ENCODE data around the gene DDX55.

DNA sequence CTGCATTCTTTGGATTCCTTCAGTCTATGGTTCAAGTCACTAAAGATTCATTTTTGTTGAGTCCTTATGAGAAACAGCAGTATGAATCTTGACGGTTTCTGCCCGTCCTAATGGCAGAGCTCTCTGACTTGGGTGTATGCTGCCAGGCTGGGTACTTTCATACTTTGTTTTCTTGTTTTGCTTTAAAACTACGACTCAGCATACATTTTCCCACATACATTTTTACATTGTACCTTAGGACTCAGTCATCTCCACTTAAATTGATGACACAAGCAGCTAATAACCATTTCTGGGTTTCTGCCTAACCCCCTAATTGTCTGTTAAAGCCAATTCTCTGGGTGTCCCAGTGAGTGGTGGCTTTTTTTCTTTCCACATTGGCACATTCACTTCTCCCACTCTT lies 4.8 kb upstream of the DDX55 start:
- TF ChIP-seq, protein P1, sequence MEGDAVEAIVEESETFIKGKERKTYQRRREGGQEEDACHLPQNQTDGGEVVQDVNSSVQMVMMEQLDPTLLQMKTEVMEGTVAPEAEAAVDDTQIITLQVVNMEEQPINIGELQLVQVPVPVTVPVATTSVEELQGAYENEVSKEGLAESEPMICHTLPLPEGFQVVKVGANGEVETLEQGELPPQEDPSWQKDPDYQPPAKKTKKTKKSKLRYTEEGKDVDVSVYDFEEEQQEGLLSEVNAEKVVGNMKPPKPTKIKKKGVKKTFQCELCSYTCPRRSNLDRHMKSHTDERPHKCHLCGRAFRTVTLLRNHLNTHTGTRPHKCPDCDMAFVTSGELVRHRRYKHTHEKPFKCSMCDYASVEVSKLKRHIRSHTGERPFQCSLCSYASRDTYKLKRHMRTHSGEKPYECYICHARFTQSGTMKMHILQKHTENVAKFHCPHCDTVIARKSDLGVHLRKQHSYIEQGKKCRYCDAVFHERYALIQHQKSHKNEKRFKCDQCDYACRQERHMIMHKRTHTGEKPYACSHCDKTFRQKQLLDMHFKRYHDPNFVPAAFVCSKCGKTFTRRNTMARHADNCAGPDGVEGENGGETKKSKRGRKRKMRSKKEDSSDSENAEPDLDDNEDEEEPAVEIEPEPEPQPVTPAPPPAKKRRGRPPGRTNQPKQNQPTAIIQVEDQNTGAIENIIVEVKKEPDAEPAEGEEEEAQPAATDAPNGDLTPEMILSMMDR (optimal IDR thresholded peaks at IDR 0.05 in 1 of 3, IDR thresholded peaks at IDR 0.05 in 1 of 3, conservative IDR thresholded peaks at IDR 0.05 in 1 of 3; ENCODE audit: extremely low read depth in 1 of 3, insufficient read depth in 2 of 3, low read length in 3 of 3) = no peak
- no peak for TF ChIP-seq EZH2 (IDR thresholded peaks at IDR 0.05; ENCODE audit: low read length)
